ENCODE data around the gene MALT1.
"Not testable (repeated sequence)": the region's sequence is repeated elsewhere in the genome, so short reads cannot be mapped to it uniquely, and the experiment has no call there.

The MALT1 gene

DNA sequence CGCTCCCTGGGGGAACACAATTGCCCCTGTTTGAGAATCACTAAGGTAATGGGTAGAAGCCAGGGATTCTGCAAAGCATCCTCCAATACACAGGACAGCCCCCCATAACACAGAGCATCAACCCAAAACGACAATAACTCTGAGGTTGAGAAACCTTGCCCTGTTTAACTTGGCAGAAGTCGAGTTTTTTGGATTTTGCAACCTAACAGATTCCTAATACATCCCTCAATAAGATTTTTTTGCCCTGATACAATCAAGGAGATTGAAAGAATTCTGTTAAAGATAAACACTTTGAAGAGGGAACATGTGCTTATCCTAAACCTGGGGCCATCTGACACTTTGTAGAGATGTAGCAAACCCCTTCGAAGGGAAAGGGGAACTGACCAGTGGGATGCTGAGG, 100.9 kb downstream of the MALT1 start:
- no peak for DNase-seq (ENCODE audit: low read depth in 2 of 2)

- DNase-seq (ENCODE audit: low read depth in 2 of 2), result no peak
Measured at GRCh38 chr18:58776084-58776483, 104.8 kb downstream of the MALT1 start.

GRCh38 chr18:58776541-58776940, 105.3 kb downstream of the MALT1 start:
- DNase-seq (ENCODE audit: low read depth in 2 of 2), result not testable (repeated sequence)

DNA sequence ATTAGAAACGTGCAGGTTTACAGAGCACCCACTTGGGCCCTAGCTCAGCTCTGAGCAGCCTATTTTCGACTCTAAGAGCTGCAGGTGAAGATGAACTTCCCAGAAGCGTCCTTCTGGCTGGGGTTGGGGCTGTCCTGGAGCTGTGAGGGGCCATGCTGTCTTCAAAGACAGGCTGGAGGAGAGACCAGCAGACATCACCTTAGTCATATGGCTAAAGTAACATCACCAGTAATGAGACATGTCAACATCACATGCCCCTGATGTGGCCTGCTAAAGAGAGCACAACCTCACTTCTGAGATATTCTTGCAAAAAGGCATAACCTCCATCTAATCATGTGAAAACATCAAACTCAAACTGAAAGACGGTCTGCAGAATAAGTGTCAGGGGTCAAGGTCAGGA, 106.2 kb downstream of the MALT1 start:
- no peak for DNase-seq (ENCODE audit: low read depth in 2 of 2)

DNA sequence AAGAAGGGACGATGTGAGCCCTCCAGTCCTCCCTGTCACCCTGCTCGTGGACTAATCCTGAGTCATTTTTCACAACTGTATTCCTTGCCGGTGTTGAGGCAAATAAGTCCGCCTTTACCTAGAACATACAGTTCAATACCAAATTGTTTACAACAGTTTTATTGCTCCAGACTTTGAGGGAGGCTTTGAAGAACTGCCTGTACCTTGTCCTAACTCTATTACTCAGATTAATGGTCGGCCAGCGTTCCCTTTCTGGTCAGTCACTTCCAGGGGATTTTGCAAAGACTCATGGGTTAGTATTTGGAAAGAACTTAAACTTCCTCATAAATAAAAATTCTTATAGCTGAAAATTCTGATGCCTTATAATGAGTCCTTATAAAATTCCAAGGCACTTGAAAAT, 108.3 kb downstream of the MALT1 start:
- DNase-seq (ENCODE audit: low read depth in 2 of 2), result no peak

- DNase-seq (ENCODE audit: low read depth in 2 of 2), result no peak
Measured at GRCh38 chr18:58780045-58780444, 108.8 kb downstream of the MALT1 start.

DNA sequence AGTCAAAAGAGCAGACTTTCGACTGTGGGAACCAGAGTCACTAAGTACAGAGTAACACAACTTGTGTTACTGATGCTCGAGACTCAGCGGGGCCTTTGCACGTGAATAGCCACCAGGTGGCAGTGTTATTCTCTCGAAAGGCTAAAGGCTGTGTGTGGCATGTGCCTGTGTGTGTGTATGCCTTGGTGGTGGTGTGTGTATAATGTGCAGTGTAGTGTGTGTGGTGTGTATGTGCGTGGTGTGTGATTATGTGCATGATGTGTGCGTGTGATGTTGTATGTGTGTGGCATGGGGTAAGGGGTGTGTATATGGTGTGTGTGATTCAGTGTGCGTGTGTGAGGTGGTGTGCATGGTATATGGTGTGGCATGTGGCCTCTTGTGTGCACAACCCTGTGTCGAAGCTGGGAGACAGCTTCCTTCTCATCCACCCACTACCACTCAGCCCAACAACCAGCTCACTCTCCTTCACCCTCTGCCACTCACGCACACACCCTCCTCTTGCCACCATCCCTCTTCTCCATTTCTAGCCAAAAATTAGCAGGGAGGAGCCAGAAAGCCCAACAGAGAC, 110.4 kb downstream of the MALT1 start:
- DNase-seq (ENCODE audit: low read depth in 2 of 2), result peak; percentile 46 to 61

DNA sequence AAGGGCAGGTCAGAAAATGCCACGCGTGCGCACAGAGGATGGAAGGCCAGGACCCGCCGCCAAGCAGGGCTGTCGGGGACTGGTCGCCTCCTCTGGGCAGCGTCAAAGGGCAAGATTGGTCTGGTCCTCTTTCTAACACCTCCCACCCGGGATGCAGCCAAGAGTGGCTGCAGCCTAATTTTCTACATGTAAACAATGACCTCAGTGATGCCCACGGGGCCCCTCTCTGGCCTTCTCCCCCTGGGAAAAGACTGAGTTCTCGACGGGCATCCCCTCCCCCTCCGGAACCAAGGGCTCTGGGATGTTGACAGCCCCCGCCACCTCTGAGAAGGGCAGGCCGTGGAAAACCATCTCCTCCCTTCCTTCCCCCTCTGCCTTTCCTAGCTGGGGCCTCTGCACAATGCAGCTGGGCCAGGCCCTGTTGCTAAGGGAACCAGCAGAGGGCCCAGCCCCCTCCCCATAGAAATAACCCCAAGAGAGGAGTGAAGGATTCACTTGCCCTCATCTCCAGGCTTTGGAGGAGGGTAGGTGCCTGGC, 113.4 kb downstream of the MALT1 start:
- DNase-seq (ENCODE audit: low read depth in 2 of 2), result no peak

DNA sequence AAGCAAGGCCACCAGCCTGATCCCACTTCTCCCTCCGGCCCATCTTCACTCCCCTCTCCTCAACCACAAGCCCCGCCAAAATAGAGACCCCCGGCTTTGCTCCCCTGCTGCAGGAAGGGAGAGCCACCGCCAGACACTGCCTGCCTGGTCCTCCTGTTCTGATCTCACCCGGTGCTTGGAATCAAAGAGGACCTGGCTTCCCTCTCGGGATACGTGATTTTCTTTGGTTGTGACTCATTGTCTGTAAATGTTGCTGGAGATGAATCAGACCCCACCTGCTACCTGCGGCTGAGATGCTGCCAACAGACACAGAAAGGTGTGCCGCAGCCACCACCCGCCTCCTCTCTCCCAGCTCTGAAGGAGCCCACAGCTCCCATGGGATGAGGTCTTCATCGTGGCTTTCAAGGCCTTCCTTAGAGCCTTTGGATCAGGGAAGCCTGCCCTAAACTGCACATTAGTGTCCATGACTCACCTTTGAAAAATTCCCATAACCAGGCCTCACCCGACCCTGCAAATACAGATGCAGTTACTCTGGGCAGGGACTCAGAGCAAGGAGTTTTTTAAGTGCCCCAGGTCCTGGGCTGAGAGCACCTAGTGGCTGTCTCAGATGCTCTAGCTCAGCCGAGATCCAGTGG, 114.0 kb downstream of the MALT1 start:
- no peak for DNase-seq (ENCODE audit: low read depth in 2 of 2)

- no peak for DNase-seq (ENCODE audit: low read depth in 2 of 2)
Measured at GRCh38 chr18:58785870-58786269, 114.6 kb downstream of the MALT1 start.

- no peak for DNase-seq (ENCODE audit: low read depth in 2 of 2)
Measured at GRCh38 chr18:58787536-58788149, 116.4 kb downstream of the MALT1 start.

DNA sequence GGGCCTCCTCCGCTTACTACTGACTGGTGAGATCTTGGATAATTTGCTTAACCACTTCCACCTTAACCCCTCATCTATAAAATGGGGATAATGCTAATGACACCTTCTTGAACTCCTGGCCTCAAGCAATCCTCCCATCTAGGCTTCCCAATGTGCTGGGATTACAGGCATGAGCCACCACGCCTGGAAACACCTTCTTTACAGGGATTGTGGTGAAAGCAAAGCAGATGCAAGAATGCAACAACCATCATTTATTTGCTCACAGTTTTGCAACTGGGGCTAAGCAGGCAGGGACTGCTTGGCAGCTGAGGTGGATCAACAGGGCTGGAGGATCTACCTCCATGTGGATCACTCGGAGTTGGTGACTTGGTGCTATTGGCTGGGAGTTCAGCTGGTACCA, 117.2 kb downstream of the MALT1 start:
- DNase-seq (ENCODE audit: low read depth in 2 of 2), result no peak

GRCh38 chr18:58788971-58789875, 118.0 kb downstream of the MALT1 start:
- no peak for DNase-seq (ENCODE audit: low read depth in 2 of 2)

DNA sequence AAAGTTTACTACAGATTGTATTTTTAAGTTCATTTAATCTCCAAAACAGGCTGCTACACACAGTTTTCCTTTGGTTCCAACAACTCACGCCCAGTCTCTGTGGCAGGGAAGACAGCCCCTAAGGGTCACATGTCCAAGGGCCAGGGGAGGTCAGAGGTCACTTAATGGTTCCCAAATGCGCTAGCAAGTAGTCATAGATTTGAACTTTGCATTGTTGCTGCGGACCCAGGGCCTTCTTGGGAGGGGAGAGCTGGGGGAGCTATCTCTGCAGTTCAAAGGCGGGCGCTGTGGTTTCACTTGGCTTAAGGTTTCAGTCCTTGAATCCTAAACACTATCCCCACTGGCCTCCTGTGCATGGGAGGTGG, 118.6 kb downstream of the MALT1 start:
- no peak for DNase-seq (ENCODE audit: low read depth in 2 of 2)

- DNase-seq (ENCODE audit: low read depth in 2 of 2), result no peak
Measured at GRCh38 chr18:58792086-58792485, 120.8 kb downstream of the MALT1 start.

DNA sequence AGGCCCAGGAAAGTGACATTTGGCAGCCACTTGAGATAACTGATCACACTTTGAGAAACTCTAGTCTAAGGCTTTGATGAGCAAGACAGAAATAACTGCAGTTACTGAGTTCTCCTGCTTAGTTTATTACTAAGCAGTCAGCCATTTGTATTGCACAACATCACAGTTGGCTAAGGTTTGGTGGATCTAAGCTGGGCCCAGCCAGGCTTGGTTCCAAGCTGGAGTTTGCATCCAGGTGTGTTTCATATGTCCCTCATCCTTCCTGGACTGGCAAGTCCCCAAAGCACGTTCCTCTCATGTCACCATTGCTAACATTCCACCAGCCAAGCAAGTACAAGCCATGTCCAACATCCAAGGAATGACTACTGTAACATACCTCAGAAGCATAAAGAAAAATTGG, 122.1 kb downstream of the MALT1 start:
- DNase-seq (ENCODE audit: low read depth in 2 of 2), result no peak

- no peak for DNase-seq (ENCODE audit: low read depth in 2 of 2)
Measured at GRCh38 chr18:58796220-58796619, 125.0 kb downstream of the MALT1 start.

DNA sequence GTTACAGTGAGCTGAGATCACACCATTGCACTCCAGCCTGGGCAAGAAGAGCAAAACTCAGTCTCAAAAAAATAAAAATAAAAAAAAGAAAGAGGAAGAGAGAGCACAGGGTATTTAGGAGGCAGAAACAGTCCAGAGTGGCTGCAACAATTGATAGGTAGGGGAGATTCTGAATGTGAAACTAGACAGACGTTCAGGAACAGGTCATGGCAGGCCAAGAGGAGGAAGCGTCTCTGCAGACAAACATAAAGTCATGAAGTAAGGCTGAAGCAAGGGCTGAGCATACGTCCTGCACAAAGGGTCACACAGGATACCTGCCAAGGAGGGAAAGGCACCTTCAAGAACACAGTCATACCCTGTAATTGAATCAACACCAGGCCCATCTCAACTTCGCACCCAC, 129.3 kb downstream of the MALT1 start:
- no peak for DNase-seq (ENCODE audit: low read depth in 2 of 2)

- DNase-seq (ENCODE audit: low read depth in 2 of 2), result no peak
Measured at GRCh38 chr18:58802959-58803358, 131.7 kb downstream of the MALT1 start.

GRCh38 chr18:58803978-58804377, 132.7 kb downstream of the MALT1 start:
- DNase-seq (ENCODE audit: low read depth in 2 of 2), result no peak

Data from stimulated activated CD4-positive, alpha-beta T cell treated with anti-CD3 and anti-CD28 coated beads, Interleukin-1b, Interleukin-23, amount 100 ng/mL, for 4 hours (primary cell).